CD14-positive monocyte (primary cell): ENCODE results near the gene ANKRD40CL. TPM values are rescaled to one million over a fixed set of nuclear protein-coding genes. Genes with fewer than 3 reads are reported as not detected.

Experiments used
- DNase-seq, 3 donors: peaks; one replicate each; pipeline ENCODE4 v3.0.0-alpha.2; 2011 to 2022
- H2AFZ ChIP-seq: 2 replicates; pipeline ENCODE4 v1.6.0; 2012; ENCODE audit warnings: mild to moderate bottlenecking, low read depth, low read length, inconsistent platforms; ENCODE audit not compliant: insufficient read depth, poor library complexity, severe bottlenecking
- H3K27ac ChIP-seq, 2 donors: 1 replicate in 1 of 2; 2 replicates in 1 of 2; pipeline ENCODE4 v1.5.1; 2012 to 2013; ENCODE audit warnings: low read length in 2 of 2, control low read depth in 1 of 2, inconsistent platforms in 1 of 2, low read depth in 1 of 2, mild to moderate bottlenecking in 1 of 2
- H3K27me3 ChIP-seq, 2 donors: one replicate each; pipeline versions ENCODE4 v1.6.0 to v1.6.1; 2011 to 2013; ENCODE audit warnings: low read length in 2 of 2; ENCODE audit not compliant: control insufficient read depth in 2 of 2, insufficient read depth in 2 of 2
- H3K36me3 ChIP-seq, 2 donors: replicated peaks in 1 of 2; 1 replicate in 1 of 2; 2 replicates in 1 of 2; pipeline versions ENCODE4 v1.5.1 to v1.6.1; 2012 to 2013; ENCODE audit warnings: low read length in 2 of 2, control low read depth in 1 of 2, inconsistent platforms in 1 of 2, mild to moderate bottlenecking in 1 of 2; ENCODE audit not compliant: insufficient read depth in 2 of 2, control insufficient read depth in 1 of 2
- H3K4me1 ChIP-seq, 2 donors: 1 replicate in 1 of 2; 2 replicates in 1 of 2; pipeline versions ENCODE4 v1.5.1 to v1.6.1; 2012 to 2013; ENCODE audit warnings: low read length in 2 of 2, control low read depth in 1 of 2, inconsistent platforms in 1 of 2, mild to moderate bottlenecking in 1 of 2, moderate library complexity in 1 of 2; ENCODE audit not compliant: insufficient read depth in 2 of 2, control insufficient read depth in 1 of 2
- H3K4me2 ChIP-seq: replicated peaks from 2 replicates; pipeline ENCODE3; 2012; ENCODE audit warnings: low read length, moderate library complexity, mild to moderate bottlenecking; ENCODE audit not compliant: poor library complexity, severe bottlenecking; ENCODE audit errors: extremely low read depth
- H3K4me3 ChIP-seq, 3 experiments: fragments of 200-600 bp in 1 of 3; sonication (generic) in 1 of 3; replicated peaks in 1 of 3; 1 replicate in 2 of 3; 2 replicates in 1 of 3; pipeline ENCODE4 v1.5.1; 2011 to 2013; ENCODE audit warnings: low read length in 3 of 3, mild to moderate bottlenecking in 3 of 3, control low read depth in 2 of 3, low read depth in 2 of 3, inconsistent platforms in 1 of 3, moderate library complexity in 1 of 3
- H3K79me2 ChIP-seq: 2 replicates; pipeline ENCODE4 v1.6.0; 2012; ENCODE audit warnings: mild to moderate bottlenecking, control low read depth, inconsistent platforms, low read length, moderate library complexity; ENCODE audit not compliant: insufficient read depth
- H3K9ac ChIP-seq: 2 replicates; pipeline ENCODE4 v1.6.0; 2017; ENCODE audit warnings: low read length, mild to moderate bottlenecking; ENCODE audit not compliant: insufficient read depth, poor library complexity, severe bottlenecking
- H3K9me3 ChIP-seq, 2 donors: replicated peaks in 1 of 2; 1 replicate in 1 of 2; 2 replicates in 1 of 2; pipeline versions ENCODE4 v1.5.1 to v1.6.1; 2012 to 2013; ENCODE audit warnings: low read length in 2 of 2, control low read depth in 1 of 2; ENCODE audit not compliant: control insufficient read depth in 1 of 2, insufficient read depth in 1 of 2
- H4K20me1 ChIP-seq: 2 replicates; pipeline ENCODE4 v1.6.0; 2012; ENCODE audit warnings: mild to moderate bottlenecking, low read length, control low read depth, moderate library complexity; ENCODE audit not compliant: insufficient read depth
- H3K27ac Mint-ChIP-seq, 7 donors: one replicate each; pipeline ENCODE4 v1.8.0; 2020; ENCODE audit warnings: mild to moderate bottlenecking in 7 of 7, mixed read lengths in 7 of 7, moderate library complexity in 6 of 7, inconsistent platforms in 2 of 7
- H3K27me3 Mint-ChIP-seq, 3 donors: one replicate each; pipeline ENCODE4 v1.8.0; 2021 to 2022; ENCODE audit warnings: low read depth in 3 of 3, mild to moderate bottlenecking in 3 of 3, mixed read lengths in 3 of 3, moderate library complexity in 3 of 3, inconsistent platforms in 1 of 3
- H3K36me3 Mint-ChIP-seq, 2 donors: one replicate each; pipeline ENCODE4 v1.8.0; 2020; ENCODE audit warnings: mixed read lengths in 2 of 2, inconsistent platforms in 1 of 2, mild to moderate bottlenecking in 1 of 2
- H3K4me1 Mint-ChIP-seq: one replicate; pipeline ENCODE4 v1.8.0; 2020; ENCODE audit warnings: mild to moderate bottlenecking, mixed read lengths
- H3K4me3 Mint-ChIP-seq, 2 donors: one replicate each; pipeline ENCODE4 v1.8.0; 2020; ENCODE audit warnings: mild to moderate bottlenecking in 2 of 2, mixed read lengths in 2 of 2, moderate library complexity in 1 of 2
- H3K9me3 Mint-ChIP-seq, 7 donors: one replicate each; pipeline ENCODE4 v1.8.0; 2020 to 2022; ENCODE audit warnings: mixed read lengths in 7 of 7, mild to moderate bottlenecking in 6 of 7, moderate library complexity in 6 of 7, inconsistent platforms in 2 of 7
- CTCF ChIP-seq: fragments of 200-600 bp; IDR thresholded peaks from one replicate; pipeline ENCODE4 v1.8.0; 2022; ENCODE audit warnings: antibody characterized with exemption, mild to moderate bottlenecking
- WGBS: methylation state at CpG from one replicate; pipeline ENCODE4 v1.1.5; 2013; ENCODE audit warnings: missing lambda C conversion rate; ENCODE audit not compliant: insufficient coverage; 5-methylcytosine and 5-hydroxymethylcytosine counted together
- intact Hi-C, 2 donors: fragments of 100-400 bp; cut with micrococcal nuclease; formaldehyde crosslinking; loops; one replicate each; pipeline versions ENCODE4 v1.15.0 to v1.15.1; 2023
- polyA minus RNA-seq: library from RNA; depleted of rRNA, polyadenylated mRNA; stranded (reverse); fragments of >200 nt; gene quantifications from 2 replicates; pipeline ENCODE4 v1.2.3, GENCODE V29; 2012
- polyA plus RNA-seq, 3 donors: library from polyadenylated mRNA; depleted of rRNA in 1 of 3; unstranded in 2 of 3; stranded (reverse) in 1 of 3; fragments of 300-500 nt in 2 of 3; fragments of >200 nt in 1 of 3; fragmentation: Illumina TruSeq in 2 of 3; gene quantifications; 1 replicate in 2 of 3; 2 replicates in 1 of 3; pipeline ENCODE4 v1.2.3, GENCODE V29; 2012 to 2021
- total RNA-seq, 12 experiments: library from RNA in 1 of 12; stranded (reverse) in 1 of 12; fragments of 120-200 nt in 1 of 12; gene quantifications; one replicate each; pipeline ENCODE4 v1.2.4 and lab custom pipeline; 2013 to 2026; ENCODE audit warnings: mixed read lengths in 6 of 12, inconsistent platforms in 1 of 12

The ANKRD40CL gene
- 0.56 TPM for total RNA-seq (2013)
- polyA plus RNA-seq (not detected), polyA minus RNA-seq (0.24 and 0.28 TPM in 2 replicates), total RNA-seq (lab: John Stamatoyannopoulos, UW) (0 to 0.92 (median 0.12) reads per million in 11 experiments)

GRCh38 chr17:50767446-50767845, at the start of gene ANKRD40CL:
Gene ANKRD40CL (minus strand): TSS chr17:50767518. CDS start chr17:50766913, 605 bp downstream.
- Histone ChIP-seq H4K20me1 (no peaks in the 10 kb centered on the region), H3K4me3 (no peak within 1 kb of the TSS), H3K36me3 (no peaks in the 10 kb centered on the region), H3K9ac (no peak within 1 kb of the TSS), H3K27me3 (no peaks in the 10 kb centered on the region), H3K79me2 (no peaks in the 10 kb centered on the region), H2AFZ (peak within 1 kb of the TSS; percentile 88), H3K4me2 (no peak within 1 kb of the TSS), H3K9me3 (no peaks in the 10 kb centered on the region), H3K4me1 (peaks cover 36 to 41% of the 10 kb centered on the region in 2 donors), H3K27ac (peak within 1 kb of the TSS in 1 of 2 donors; percentile 88)
- Mint-ChIP-seq H3K4me3 (no peak within 1 kb of the TSS), H3K27ac (peak within 1 kb of the TSS in 4 of 7 donors; percentile 78 to 94 (median 92)), H3K4me1 (peaks cover 39% of the 10 kb centered on the region), H3K36me3 (no peaks in the 10 kb centered on the region), H3K9me3 (no peaks in the 10 kb centered on the region), H3K27me3 (peaks cover 0 to 5% (median 0%) of the 10 kb centered on the region in 3 donors)
- TF ChIP-seq CTCF, result no peak
- no peak for DNase-seq
- WGBS, result 97% methylated on average over 6 of the region's 9 CpGs
- intact Hi-C loops, result no loop called here

- H3K79me2 ChIP-seq, result no peaks in the 10 kb centered on the region
- no peaks in the 10 kb centered on the region for H3K27me3 ChIP-seq
- H3K4me1 Mint-ChIP-seq, result peaks cover 21% of the 10 kb centered on the region
- intact Hi-C loops, result no loop called here
- TF ChIP-seq CTCF, result no peak
- H3K36me3 ChIP-seq, result no peaks in the 10 kb centered on the region
- H3K4me3 ChIP-seq, result no peak overlapping the region
- no peak overlapping the region for H3K27ac ChIP-seq
- no peak overlapping the region for H3K4me3 Mint-ChIP-seq
- no peak overlapping the region for H3K9ac ChIP-seq
- no peaks in the 10 kb centered on the region for H3K36me3 Mint-ChIP-seq
- no peak overlapping the region for H2AFZ ChIP-seq
- WGBS, result 6% methylated on average over 2 of the region's 5 CpGs
- H3K9me3 ChIP-seq, result no peaks in the 10 kb centered on the region
- H3K9me3 Mint-ChIP-seq, result peaks cover 0 to 3% (median 0%) of the 10 kb centered on the region in 7 donors
- H3K4me2 ChIP-seq, result no peak overlapping the region
- peaks cover 4 to 11% (median 7%) of the 10 kb centered on the region in 3 donors for H3K27me3 Mint-ChIP-seq
- H3K4me1 ChIP-seq, result peaks cover 10 to 12% of the 10 kb centered on the region in 2 donors
- H3K27ac Mint-ChIP-seq, result peak overlapping the region in 2 of 7 donors; percentile 8 to 29
- no peaks in the 10 kb centered on the region for H4K20me1 ChIP-seq
- DNase-seq, result peak; percentile 20 to 55 (median 41)
These were observed 49.0 kb upstream of the ANKRD40CL start for GRCh38 chr17:50816271-50816670.
